Measurements from ENCODE around the gene TAF11L10. TPM values are rescaled to one million over a fixed set of nuclear protein-coding genes. Genes with fewer than 3 reads are reported as not detected.
"Not testable (repeated sequence)": the region's sequence is repeated elsewhere in the genome, so short reads cannot be mapped to it uniquely, and the experiment has no call there.

Gene TAF11L10
- total RNA-seq (2012; rRNA removed) (not detected in 2 replicates), polyA plus RNA-seq (2012; rRNA removed) (not detected in 2 replicates), Bru-seq, nascent RNA (not detected), BruChase-seq, experiment 1, labeled RNA remaining after a 6-hour chase (not detected), BruChase-seq, experiment 2, labeled RNA remaining after a 2-hour chase (not detected)
- polyA plus RNA-seq (2012; cell fraction: cytosol; rRNA removed): not detected in 2 replicates
- polyA plus RNA-seq (2012; cell fraction: nucleus; rRNA removed; ENCODE audit: low replicate concordance): not detected in 2 replicates
- long read RNA-seq: 0 reads

GRCh38 chr5:17597728-17598127 lies at the start of gene TAF11L10:
TSS of gene TAF11L10 (minus strand) at chr5:17597828.
- H3K4ac ChIP-seq (ENCODE audit: low read depth, low read length); H3K9ac ChIP-seq (ENCODE audit: low read depth, low read length); H2AK9ac ChIP-seq (replicated peaks; ENCODE audit: low read depth, low read length, poor library complexity); H3K27ac ChIP-seq (ENCODE audit: insufficient read depth, low read length); H3K9me1 ChIP-seq (ENCODE audit: insufficient read depth, low read length); H2AFZ ChIP-seq (replicated peaks; ENCODE audit: low read length, poor library complexity); H3K14ac ChIP-seq (replicated peaks; ENCODE audit: low read depth, low read length); H3K23ac ChIP-seq (ENCODE audit: low read depth, low read length); H3K4me2 ChIP-seq (ENCODE audit: low read depth, low read length); H3K4me1 ChIP-seq (ENCODE audit: control insufficient read depth, insufficient read depth, low read length); H3K9me3 ChIP-seq (ENCODE audit: control insufficient read depth, insufficient read depth, low read length); H4K91ac ChIP-seq (ENCODE audit: insufficient read depth, low read depth, low read length); H2AK5ac ChIP-seq (ENCODE audit: low read depth, low read length); H3K18ac ChIP-seq (ENCODE audit: low read depth, low read length); H3K79me1 ChIP-seq (ENCODE audit: low read depth in 1 of 2, low read length in 2 of 2); dilution Hi-C loops (cut with HindIII; ENCODE audit: low sequenced_read_pairs, unreplicated experiment); H3K36me3 ChIP-seq (ENCODE audit: control insufficient read depth, insufficient read depth, low read length); in situ Hi-C loops (cut with MboI; ENCODE audit: low sequenced_read_pairs); H4K5ac ChIP-seq (ENCODE audit: low read depth, low read length); H3K56ac ChIP-seq (ENCODE audit: extremely low read depth, insufficient read depth, low read length); H2BK120ac ChIP-seq (ENCODE audit: low read depth, low read length); H2BK15ac ChIP-seq (ENCODE audit: low read depth, low read length); ATAC-seq (ENCODE audit: low read depth); BruUV-seq (replicated peaks); H3K4me3 ChIP-seq (ENCODE audit: insufficient read depth, low read depth, low read length); intact Hi-C loops (cut with micrococcal nuclease); H4K20me1 ChIP-seq (ENCODE audit: insufficient read depth, low read length); H4K8ac ChIP-seq (ENCODE audit: low read depth in 2 of 2, low read length in 2 of 2); DNase-seq; POLR2A ChIA-PET (ENCODE audit: unreplicated experiment); H2BK20ac ChIP-seq (ENCODE audit: low read depth, low read length); H3K27me3 ChIP-seq (ENCODE audit: control insufficient read depth, insufficient read depth, low read length); CTCF ChIA-PET; H2BK5ac ChIP-seq (ENCODE audit: low read depth, low read length, poor library complexity, severe bottlenecking): not testable (repeated sequence)
- no CpG with 5 or more reads among the region's 15 CpGs for WGBS, 2 experiments (ENCODE audit: extremely low coverage in 2 of 2, insufficient read length in 1 of 2)
